Heart right ventricle (tissue), 16 donors: Measurements from ENCODE around the gene SEPTIN11. TPM values are rescaled to one million over a fixed set of nuclear protein-coding genes. Genes with fewer than 3 reads are reported as not detected.

ENCODE experiments used
- ATAC-seq, 8 donors: fragments of 200-7000 bp; cut with Tn5 transposase; one replicate each; pipeline ENCODE4 v1.9.1; 2020; ENCODE audit warnings: mild to moderate bottlenecking in 8 of 8, moderate library complexity in 8 of 8, moderate number of reproducible peaks in 1 of 8
- DNase-seq, 2 donors: peaks; one replicate each; pipeline ENCODE4 v3.0.0-alpha.2; 2020
- H3K27ac ChIP-seq, 10 donors: fragments of 200-600 bp; sonication (generic) in 2 of 10; one replicate each; pipeline versions ENCODE4 v1.5.0 to v1.8.0; 2020 to 2022; ENCODE audit warnings: mild to moderate bottlenecking in 3 of 10
- H3K27me3 ChIP-seq, 7 donors: fragments of 200-600 bp; one replicate each; pipeline ENCODE4 v1.8.0; 2021 to 2022; ENCODE audit warnings: mild to moderate bottlenecking in 2 of 7
- H3K36me3 ChIP-seq, 9 donors: fragments of 200-600 bp; sonication (generic) in 1 of 9; one replicate each; pipeline versions ENCODE4 v1.5.0 to v1.8.0; 2020 to 2022; ENCODE audit warnings: mild to moderate bottlenecking in 2 of 9
- H3K4me1 ChIP-seq, 9 donors: fragments of 200-600 bp; sonication (generic) in 1 of 9; one replicate each; pipeline versions ENCODE4 v1.5.0 to v1.8.0; 2020 to 2022; ENCODE audit warnings: mild to moderate bottlenecking in 4 of 9
- H3K4me3 ChIP-seq, 10 donors: fragments of 200-600 bp; sonication (generic) in 2 of 10; one replicate each; pipeline versions ENCODE4 v1.5.0 to v1.8.0; 2020 to 2022; ENCODE audit warnings: mild to moderate bottlenecking in 7 of 10, moderate library complexity in 2 of 10
- H3K9me3 ChIP-seq, 11 donors: fragments of 200-600 bp in 10 of 11; sonication (generic) in 2 of 11; one replicate each; pipeline versions ENCODE4 v1.5.0 to v1.8.0; 2013 to 2022; ENCODE audit warnings: mild to moderate bottlenecking in 2 of 11, control low read depth in 1 of 11, moderate library complexity in 1 of 11
- CTCF ChIP-seq, 9 donors: fragments of 200-600 bp; sonication (generic) in 2 of 9; IDR thresholded peaks; one replicate each; pipeline versions ENCODE4 v1.5.0 to v1.8.0; 2021 to 2022; ENCODE audit warnings: antibody characterized with exemption in 9 of 9, mild to moderate bottlenecking in 5 of 9, moderate library complexity in 1 of 9
- WGBS, 2 donors: extraction: QIAGEN DNeasy Blood & Tissue Kit; methylation state at CpG; one replicate each; pipeline ENCODE4 v1.1.7; 2013; ENCODE audit warnings: inconsistent platforms in 1 of 2; 5-methylcytosine and 5-hydroxymethylcytosine counted together
- intact Hi-C, 10 donors: fragments of 100-400 bp; cut with DNase I; formaldehyde crosslinking; loops; one replicate each; pipeline versions ENCODE4 v1.11.1 to v1.14.2; 2022
- polyA plus RNA-seq, 2 donors: library from polyadenylated mRNA; stranded (reverse); fragments of 200-250 nt; gene quantifications; one replicate each; pipeline ENCODE4 v1.2.3, GENCODE V29; 2013
- total RNA-seq, 10 donors: library from RNA; stranded (reverse); fragmentation: NEBNext Ultra II Directional in 3 of 10; extraction: Animal tissue kit (Norgen Biotek cat#: 25700) in 3 of 10; gene quantifications; one replicate each; pipeline versions ENCODE4 v1.2.1 to v1.2.4, GENCODE V29; 2021 to 2023
- donor health status: Arrhythmogenic right ventricular cardiomyopathy.
- donor health status: ischemic (EF 13 %, LVEDD 7.1; RV severe dilation, severe dysfunction).
- donor health status: healthy with polysubstance abuse.
- donor health status: DM: no; HTN: yes; CAD: no.
- donor health status: DM: no; HTN: no; CAD: no.
- donor health status: ischemic (EF 25% LVEDD 6.9; RV normal size, moderate dysfunction).
- donor health status: ischemic (EF 25% LVEDD 5.7; RV mildly dilated, moderate dysfunction).
- donor health status: healthy.
- donor health status: DM: yes; HTN: yes; CAD: no.
- donor health status: Ischemic cardiomyopathy.
- donor health status: ischemic (EF 35%, LVEDD 5.7; RV mildly dilated, moderate dysfunction).
- donor health status: nonischemic (EF 11% LVEDD 7.7; RV severe dilation, severe dysfunction).
- donor health status: DM: yes; HTN: yes; CAD: no.
- donor health status: PGD.
- donor health status: ischemic (EF 29% LVEDD 5.4; RV normal size, mild dysfunction).
- donor health status: nonischemic (EF 23%, LVEDD 6.1; RV moderate dilation, normal function).

Gene SEPTIN11
- total and polyA plus RNA-seq, 12 donors, result 11.2 to 55.2 (median 29.9) TPM

GRCh38 chr4:76993787-76994641 is 44.5 kb downstream of the SEPTIN11 start:
- intact Hi-C loops, result no loop called here

GRCh38 chr4:76995776-76996175 is 46.2 kb downstream of the SEPTIN11 start:
- Histone ChIP-seq H3K36me3 (peaks cover 0 to 48% (median 9%) of the 10 kb centered on the region in 9 donors), H3K27ac (no peak overlapping the region), H3K4me1 (peaks cover 0 to 33% (median 14%) of the 10 kb centered on the region in 9 donors), H3K27me3 (no peaks in the 10 kb centered on the region), H3K4me3 (no peak overlapping the region), H3K9me3 (peaks cover 0 to 9% (median 0%) of the 10 kb centered on the region in 11 donors)
- WGBS, 2 donors, result 97% methylated on average over 1 of the region's 1 CpG
- intact Hi-C loops, result no loop called here
- DNase-seq (no peak), ATAC-seq (no peak)
- TF ChIP-seq CTCF (IDR thresholded peaks at IDR 0.05), result no peak

More at GRCh38 chr4:76993787-76994641, 44.5 kb downstream of the SEPTIN11 start:
- Histone ChIP-seq H3K9me3 (peaks cover 0 to 9% (median 0%) of the 10 kb centered on the region in 11 donors), H3K27me3 (no peaks in the 10 kb centered on the region), H3K36me3 (peaks cover 0 to 30% (median 9%) of the 10 kb centered on the region in 9 donors), H3K4me1 (peaks cover 0 to 42% (median 14%) of the 10 kb centered on the region in 9 donors), H3K4me3 (no peak overlapping the region), H3K27ac (peak overlapping the region in 3 of 10 donors; percentile 16 to 59 (median 19))
- no peak for TF ChIP-seq CTCF (IDR thresholded peaks at IDR 0.05)
- no peak for DNase-seq
- peak; percentile 36 to 94 (median 78) for ATAC-seq
- WGBS, 2 donors, result 61 to 67% methylated on average over 10 of the region's 10 CpGs

GRCh38 chr4:76996445-76996844 is 46.9 kb downstream of the SEPTIN11 start:
- no peaks in the 10 kb centered on the region for H3K27me3 ChIP-seq
- H3K4me1 ChIP-seq, result peaks cover 0 to 36% (median 15%) of the 10 kb centered on the region in 9 donors
- intact Hi-C loops, result no loop called here
- H3K9me3 ChIP-seq, result peaks cover 0 to 9% (median 0%) of the 10 kb centered on the region in 11 donors
- no peak overlapping the region for H3K27ac ChIP-seq
- no peak for ATAC-seq
- no peak overlapping the region for H3K4me3 ChIP-seq
- DNase-seq, result no peak
- 96 to 98% methylated on average over 2 of the region's 2 CpGs for WGBS, 2 donors
- H3K36me3 ChIP-seq, result peaks cover 0 to 55% (median 9%) of the 10 kb centered on the region in 9 donors
- no peak for TF ChIP-seq CTCF (IDR thresholded peaks at IDR 0.05)

GRCh38 chr4:76997077-76997476 is 47.5 kb downstream of the SEPTIN11 start:
- Histone ChIP-seq H3K27ac (no peak overlapping the region), H3K36me3 (peaks cover 0 to 55% (median 9%) of the 10 kb centered on the region in 9 donors), H3K9me3 (peaks cover 0 to 9% (median 0%) of the 10 kb centered on the region in 11 donors), H3K4me1 (peaks cover 0 to 43% (median 22%) of the 10 kb centered on the region in 9 donors), H3K27me3 (no peaks in the 10 kb centered on the region), H3K4me3 (no peak overlapping the region)
- no peak for TF ChIP-seq CTCF (IDR thresholded peaks at IDR 0.05)
- DNase-seq (no peak), ATAC-seq (no peak)
- 91 to 100% methylated on average over 1 of the region's 1 CpG for WGBS, 2 donors
- intact Hi-C loops, result no loop called here
